Immature natural killer cell (primary cell): ENCODE data around the gene JAGN1. TPM values are rescaled to one million over a fixed set of nuclear protein-coding genes. Genes with fewer than 3 reads are reported as not detected.
"Not testable (repeated sequence)": the region's sequence is repeated elsewhere in the genome, so short reads cannot be mapped to it uniquely, and the experiment has no call there.

Source experiments
- DNase-seq, 3 donors: peaks; one replicate each; pipeline ENCODE4 v3.0.0; 2022; ENCODE audit warnings: mixed read lengths in 1 of 3
- H3K27ac Mint-ChIP-seq, 6 donors: one replicate each; pipeline ENCODE4 v1.8.0; 2020; ENCODE audit warnings: mixed read lengths in 6 of 6, mild to moderate bottlenecking in 5 of 6, inconsistent platforms in 4 of 6, moderate library complexity in 3 of 6
- H3K27me3 Mint-ChIP-seq, 3 donors: one replicate each; pipeline ENCODE4 v1.8.0; 2020 to 2021; ENCODE audit warnings: low read depth in 3 of 3, mild to moderate bottlenecking in 3 of 3, mixed read lengths in 3 of 3, moderate library complexity in 3 of 3, inconsistent platforms in 1 of 3
- H3K36me3 Mint-ChIP-seq, 3 donors: one replicate each; pipeline ENCODE4 v1.8.0; 2020; ENCODE audit warnings: mixed read lengths in 3 of 3, inconsistent platforms in 2 of 3, mild to moderate bottlenecking in 2 of 3
- H3K4me1 Mint-ChIP-seq, 2 donors: one replicate each; pipeline ENCODE4 v1.8.0; 2020; ENCODE audit warnings: inconsistent platforms in 2 of 2, mild to moderate bottlenecking in 2 of 2, mixed read lengths in 2 of 2, moderate library complexity in 1 of 2
- H3K4me3 Mint-ChIP-seq, 5 donors: one replicate each; pipeline ENCODE4 v1.8.0; 2020; ENCODE audit warnings: mild to moderate bottlenecking in 5 of 5, mixed read lengths in 5 of 5, inconsistent platforms in 3 of 5, moderate library complexity in 3 of 5
- H3K9me3 Mint-ChIP-seq, 6 donors: one replicate each; pipeline ENCODE4 v1.8.0; 2020; ENCODE audit warnings: mild to moderate bottlenecking in 6 of 6, mixed read lengths in 6 of 6, inconsistent platforms in 4 of 6, moderate library complexity in 3 of 6
- polyA plus RNA-seq, 3 donors: library from polyadenylated mRNA; unstranded; fragments of 300-500 nt; fragmentation: Illumina TruSeq; gene quantifications; one replicate each; pipeline ENCODE4 v1.2.3, GENCODE V29; 2021

The JAGN1 gene
- polyA plus RNA-seq, 3 donors from 2014 or later = 36.1 to 50.3 (median 37.9) TPM

- Mint-ChIP-seq H3K27me3 (peaks cover 0 to 7% (median 2%) of the 10 kb centered on the region in 3 donors), H3K27ac (no peak overlapping the region), H3K9me3 (no peaks in the 10 kb centered on the region), H3K4me1 (no peaks in the 10 kb centered on the region), H3K36me3 (no peaks in the 10 kb centered on the region), H3K4me3 (no peak overlapping the region)
- DNase-seq = no peak
Observed at GRCh38 chr3:9876991-9877390, 13.4 kb upstream of the JAGN1 start.

GRCh38 chr3:9878700-9879099, 11.7 kb upstream of the JAGN1 start:
- DNase-seq = no peak
- Mint-ChIP-seq H3K9me3 (no peaks in the 10 kb centered on the region), H3K4me3 (no peak overlapping the region), H3K27ac (no peak overlapping the region), H3K36me3 (no peaks in the 10 kb centered on the region), H3K4me1 (peaks cover 0 to 3% of the 10 kb centered on the region in 2 donors), H3K27me3 (peaks cover 0 to 4% (median 2%) of the 10 kb centered on the region in 3 donors)

- DNase-seq = no peak
- no peak within 1 kb of the TSS for H3K4me3 Mint-ChIP-seq
- no peaks in the 10 kb centered on the region for H3K36me3 Mint-ChIP-seq
- peaks cover 0 to 7% (median 4%) of the 10 kb centered on the region in 3 donors for H3K27me3 Mint-ChIP-seq
- no peak within 1 kb of the TSS for H3K27ac Mint-ChIP-seq
- no peaks in the 10 kb centered on the region for H3K9me3 Mint-ChIP-seq
- H3K4me1 Mint-ChIP-seq = peaks cover 0 to 8% of the 10 kb centered on the region in 2 donors
Observed at GRCh38 chr3:9879830-9880549, 10.4 kb upstream of the JAGN1 start, which contains the start of gene CIDEC. Gene CIDEC (minus strand): TSS chr3:9880253. CDS start chr3:9878486, 1,767 bp downstream.

- Mint-ChIP-seq H3K27me3 (peaks cover 0 to 5% (median 4%) of the 10 kb centered on the region in 3 donors), H3K9me3 (no peaks in the 10 kb centered on the region), H3K4me1 (peaks cover 0 to 8% of the 10 kb centered on the region in 2 donors), H3K4me3 (no peak overlapping the region), H3K27ac (no peak overlapping the region), H3K36me3 (no peaks in the 10 kb centered on the region)
- no peak for DNase-seq
Observed at GRCh38 chr3:9881441-9881840, 9.0 kb upstream of the JAGN1 start.

- peak overlapping the region in 1 of 5 donors; percentile 56 for H3K4me3 Mint-ChIP-seq
Observed at GRCh38 chr3:9883706-9884554, 6.5 kb upstream of the JAGN1 start.

DNA sequence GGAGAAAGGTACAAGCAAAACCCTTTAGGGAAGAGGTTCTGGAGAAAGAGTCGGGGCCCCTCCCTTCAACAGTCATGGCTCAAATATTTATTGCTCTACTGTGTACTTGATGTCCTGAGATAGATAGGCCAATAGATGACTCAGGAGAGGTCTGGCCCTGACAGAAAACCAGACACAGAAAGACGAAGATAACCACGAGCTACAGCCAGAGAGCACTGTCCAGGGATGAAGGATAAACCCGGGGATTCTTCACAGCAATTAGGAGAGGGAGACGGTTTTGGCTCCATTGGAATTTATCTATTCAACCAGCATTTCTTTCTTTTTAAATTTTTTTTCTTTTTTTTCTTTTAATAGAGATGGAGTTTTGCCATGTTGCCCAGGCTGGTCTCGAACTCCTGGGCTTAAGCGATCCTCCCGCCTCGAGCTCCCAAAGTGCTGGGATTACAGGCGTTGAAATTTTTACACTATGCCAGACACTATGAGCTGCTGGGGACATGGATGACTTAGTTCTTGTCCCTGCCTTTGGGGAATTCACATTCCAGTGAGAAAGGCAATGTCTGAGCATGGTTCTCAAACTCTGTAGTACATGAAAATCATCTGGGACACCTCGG, 5.8 kb upstream of the JAGN1 start:
- Mint-ChIP-seq H3K4me3 (no peak overlapping the region), H3K36me3 (no peaks in the 10 kb centered on the region), H3K9me3 (no peaks in the 10 kb centered on the region), H3K27ac (peak overlapping the region in 1 of 6 donors; percentile 64), H3K4me1 (peaks cover under 1 to 10% of the 10 kb centered on the region in 2 donors), H3K27me3 (peaks cover 0 to 5% (median 2%) of the 10 kb centered on the region in 3 donors)
- no peak for DNase-seq

More at GRCh38 chr3:9883706-9884554, 6.5 kb upstream of the JAGN1 start:
- Mint-ChIP-seq H3K4me1 (peaks cover 0 to 8% of the 10 kb centered on the region in 2 donors), H3K9me3 (no peaks in the 10 kb centered on the region), H3K27me3 (peaks cover 0 to 5% (median 4%) of the 10 kb centered on the region in 3 donors), H3K36me3 (no peaks in the 10 kb centered on the region), H3K27ac (peak overlapping the region in 1 of 6 donors; percentile 64)
- no peak for DNase-seq

GRCh38 chr3:9886328-9886727, 4.1 kb upstream of the JAGN1 start:
- Mint-ChIP-seq H3K9me3 (no peaks in the 10 kb centered on the region), H3K4me1 (peaks cover 13 to 27% of the 10 kb centered on the region in 2 donors), H3K4me3 (no peak overlapping the region), H3K27ac (no peak overlapping the region), H3K36me3 (no peaks in the 10 kb centered on the region), H3K27me3 (peaks cover 2 to 9% (median 3%) of the 10 kb centered on the region in 3 donors)
- DNase-seq = no peak

- Mint-ChIP-seq H3K9me3 (no peaks in the 10 kb centered on the region), H3K27me3 (peaks cover 3 to 9% (median 4%) of the 10 kb centered on the region in 3 donors), H3K36me3 (peaks cover under 1 to 3% (median 2%) of the 10 kb centered on the region in 3 donors), H3K4me3 (no peak overlapping the region), H3K27ac (no peak overlapping the region), H3K4me1 (peaks cover 19 to 36% of the 10 kb centered on the region in 2 donors)
- DNase-seq = no peak
Observed at GRCh38 chr3:9887480-9887879, 2.9 kb upstream of the JAGN1 start.

- peaks cover 3 to 9% (median 4%) of the 10 kb centered on the region in 3 donors for H3K27me3 Mint-ChIP-seq
- H3K27ac Mint-ChIP-seq = peak overlapping the region in 4 of 6 donors; percentile 44 to 98 (median 77)
- peaks cover 26 to 45% of the 10 kb centered on the region in 2 donors for H3K4me1 Mint-ChIP-seq
- no peaks in the 10 kb centered on the region for H3K9me3 Mint-ChIP-seq
- peaks cover 8 to 9% (median 9%) of the 10 kb centered on the region in 3 donors for H3K36me3 Mint-ChIP-seq
- DNase-seq = no peak
- peak overlapping the region in 2 of 5 donors; percentile 14 to 29 for H3K4me3 Mint-ChIP-seq
Observed at GRCh38 chr3:9888540-9888939, 1.9 kb upstream of the JAGN1 start.

DNA sequence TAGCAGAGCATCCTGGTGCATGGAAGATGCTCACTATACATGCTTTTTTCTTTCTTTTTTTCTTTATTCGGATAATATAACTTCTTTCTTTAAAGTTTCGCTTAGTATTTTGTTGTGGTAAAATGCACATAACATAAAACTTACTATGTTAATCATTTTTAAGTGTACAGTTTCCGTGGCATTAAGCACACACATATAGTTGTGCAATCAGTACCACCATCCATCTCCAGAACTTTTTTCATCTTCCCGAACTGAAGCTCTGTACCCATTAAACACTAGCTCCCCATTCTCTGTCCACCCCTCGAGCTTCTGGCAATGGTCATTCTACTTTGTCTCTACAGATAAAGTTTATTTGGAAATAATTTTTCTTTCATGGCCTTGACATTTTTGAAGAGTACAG, 1.0 kb upstream of the JAGN1 start:
- peaks cover 3 to 6% (median 4%) of the 10 kb centered on the region in 3 donors for H3K27me3 Mint-ChIP-seq
- DNase-seq = no peak
- peak overlapping the region; percentile 43 to 99 (median 97) for H3K4me3 Mint-ChIP-seq
- H3K9me3 Mint-ChIP-seq = no peaks in the 10 kb centered on the region
- peak overlapping the region; percentile 96 to 99 (median 98) for H3K27ac Mint-ChIP-seq
- H3K4me1 Mint-ChIP-seq = peaks cover 32 to 47% of the 10 kb centered on the region in 2 donors
- peaks cover 8 to 14% (median 9%) of the 10 kb centered on the region in 3 donors for H3K36me3 Mint-ChIP-seq

GRCh38 chr3:9891072-9891622, 737 bp downstream of the JAGN1 start:
- Mint-ChIP-seq H3K4me1 (peaks cover 39 to 61% of the 10 kb centered on the region in 2 donors), H3K9me3 (no peaks in the 10 kb centered on the region), H3K27me3 (peaks cover 3 to 4% (median 4%) of the 10 kb centered on the region in 3 donors), H3K27ac (peak overlapping the region; percentile 96 to 99 (median 98)), H3K4me3 (peak overlapping the region; percentile 96 to 99 (median 98)), H3K36me3 (peaks cover 8 to 20% (median 14%) of the 10 kb centered on the region in 3 donors)
- DNase-seq = no peak

GRCh38 chr3:9893739-9894138, 3.3 kb downstream of the JAGN1 start:
- Mint-ChIP-seq H3K36me3 (peaks cover 8 to 20% (median 18%) of the 10 kb centered on the region in 3 donors), H3K4me1 (peaks cover 39 to 61% of the 10 kb centered on the region in 2 donors), H3K4me3 (peak overlapping the region in 1 of 5 donors; percentile 11), H3K9me3 (no peaks in the 10 kb centered on the region), H3K27me3 (peaks cover 3 to 4% (median 4%) of the 10 kb centered on the region in 3 donors), H3K27ac (peak overlapping the region; percentile 32 to 83 (median 73))
- DNase-seq = no peak

DNA sequence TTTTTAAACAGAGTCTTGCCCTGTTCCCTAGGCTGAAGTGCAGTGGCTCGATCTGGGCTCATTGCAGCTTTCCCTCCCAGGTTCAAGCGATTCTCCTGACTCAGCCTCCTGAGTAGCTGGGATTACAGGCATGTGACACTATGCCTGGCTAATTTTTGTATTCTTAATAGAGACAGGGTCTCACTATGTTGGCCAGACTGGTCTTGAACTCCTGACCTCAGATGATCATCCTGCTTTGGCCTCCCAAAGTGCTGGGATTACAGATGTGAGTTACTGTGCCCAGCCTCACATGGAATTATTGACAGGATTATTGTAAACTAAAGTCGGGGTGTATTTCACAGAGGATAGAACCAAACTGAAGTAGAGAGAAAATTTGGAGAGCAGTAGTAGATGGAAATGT, 5.3 kb downstream of the JAGN1 start:
- not testable (repeated sequence) for H3K9me3 Mint-ChIP-seq, H3K4me3 Mint-ChIP-seq, H3K27me3 Mint-ChIP-seq, DNase-seq
- H3K36me3 Mint-ChIP-seq = peaks cover 8 to 20% (median 18%) of the 10 kb centered on the region in 3 donors
- peak overlapping the region; percentile 11 to 67 (median 38) for H3K27ac Mint-ChIP-seq
- peaks cover 30 to 48% of the 10 kb centered on the region in 2 donors for H3K4me1 Mint-ChIP-seq
